ENCODE data around the gene TAS2R41.

The TAS2R41 gene

GRCh38 chr7:143477501-143478150 is at the start of gene TAS2R41:
Gene TAS2R41, plus strand, starts transcription at chr7:143477873. Its CDS starts 0 bp downstream, at chr7:143477873.
- DNase-seq: no peak

GRCh38 chr7:143429770-143430698 is 47.6 kb upstream of the TAS2R41 start:
- DNase-seq: no peak

- DNase-seq: no peak
These were observed 46.6 kb upstream of the TAS2R41 start for GRCh38 chr7:143431109-143431508.

DNA sequence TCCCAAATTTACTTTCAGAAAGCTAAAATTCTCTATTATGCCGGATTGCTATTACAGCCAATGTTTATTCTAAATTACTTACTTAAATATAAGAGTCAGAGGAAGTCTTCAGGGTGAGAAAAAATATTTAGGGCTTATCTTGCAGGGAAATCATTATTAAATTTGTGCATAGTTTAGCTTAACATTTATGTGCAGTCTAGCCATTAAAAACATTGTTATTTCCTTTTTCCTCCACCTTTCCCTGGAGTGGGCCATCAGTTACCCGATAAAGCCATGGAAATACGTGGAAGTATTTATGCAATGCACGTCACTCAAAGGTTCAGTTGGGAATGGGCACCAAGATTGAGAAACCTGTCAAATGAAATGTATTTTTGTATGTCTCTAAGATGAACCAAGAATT is 43.9 kb upstream of the TAS2R41 start:
- DNase-seq: no peak

DNA sequence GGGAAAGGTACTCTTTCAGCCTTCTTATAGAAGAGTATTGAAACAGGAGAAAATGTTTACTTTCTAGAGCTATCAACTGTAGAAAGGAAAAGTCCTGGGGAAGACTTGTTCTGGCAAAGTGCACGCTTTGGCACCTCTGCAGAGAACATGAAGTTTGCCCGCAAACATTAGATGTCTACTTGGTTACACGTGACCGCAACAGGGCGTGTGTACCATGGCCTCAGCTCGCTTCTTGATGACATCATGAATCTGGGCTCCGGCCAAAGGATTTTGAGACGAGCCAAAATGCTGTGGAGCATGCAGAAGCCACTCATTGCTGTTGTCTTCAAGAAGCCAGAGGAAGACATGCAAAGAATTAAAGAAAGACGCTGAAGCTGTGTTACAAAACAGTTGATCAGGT is 43.0 kb upstream of the TAS2R41 start:
- DNase-seq: no peak

DNA sequence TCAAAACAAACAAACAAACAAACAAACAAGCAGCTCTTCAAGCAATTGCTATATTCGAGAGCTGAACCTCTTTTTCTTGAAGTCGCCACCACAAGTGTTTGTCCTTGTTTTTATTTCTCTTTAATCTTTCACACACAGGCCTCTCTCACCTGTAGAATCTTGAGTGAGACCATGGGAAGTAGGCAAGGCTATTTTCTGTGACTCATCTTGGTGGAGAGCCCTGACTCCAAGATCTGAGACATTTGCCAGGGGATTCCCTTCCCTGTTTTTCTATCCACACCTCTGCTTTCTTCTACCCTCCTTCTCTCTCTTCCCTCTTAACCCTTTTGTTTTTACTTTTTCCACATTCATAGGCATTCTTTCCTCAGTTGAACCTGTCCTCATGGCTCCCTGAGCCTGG is 42.4 kb upstream of the TAS2R41 start:
- no peak for DNase-seq

GRCh38 chr7:143436325-143436946 is 41.2 kb upstream of the TAS2R41 start:
- DNase-seq: no peak

DNA sequence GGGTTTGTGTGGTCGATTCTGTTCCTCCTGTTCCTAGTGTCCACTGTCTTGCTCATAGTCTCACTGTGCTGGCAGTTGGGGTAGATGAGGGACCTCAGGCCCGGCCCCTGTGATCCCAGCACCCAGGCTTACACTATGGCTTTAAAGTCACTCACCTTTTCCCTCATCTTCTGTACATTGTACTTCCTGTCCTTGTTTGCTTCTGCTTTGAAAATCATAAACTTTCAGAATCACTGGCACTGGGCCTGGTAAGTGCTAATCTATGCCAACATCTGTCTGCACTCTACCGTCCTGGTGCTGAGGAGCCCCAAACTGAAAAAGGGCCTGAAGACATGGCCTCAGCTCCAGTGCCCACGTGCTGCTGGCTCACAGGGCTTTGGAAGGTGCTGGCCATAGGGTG is 40.1 kb upstream of the TAS2R41 start:
- no peak for DNase-seq

GRCh38 chr7:143439866-143440265 is 37.8 kb upstream of the TAS2R41 start:
- no peak for DNase-seq

GRCh38 chr7:143443153-143443552 is 34.5 kb upstream of the TAS2R41 start, which contains the start of gene TAS2R60:
Gene TAS2R60, plus strand, starts transcription at chr7:143443453. Its CDS starts 0 bp downstream, at chr7:143443453.
- DNase-seq: no peak

DNA sequence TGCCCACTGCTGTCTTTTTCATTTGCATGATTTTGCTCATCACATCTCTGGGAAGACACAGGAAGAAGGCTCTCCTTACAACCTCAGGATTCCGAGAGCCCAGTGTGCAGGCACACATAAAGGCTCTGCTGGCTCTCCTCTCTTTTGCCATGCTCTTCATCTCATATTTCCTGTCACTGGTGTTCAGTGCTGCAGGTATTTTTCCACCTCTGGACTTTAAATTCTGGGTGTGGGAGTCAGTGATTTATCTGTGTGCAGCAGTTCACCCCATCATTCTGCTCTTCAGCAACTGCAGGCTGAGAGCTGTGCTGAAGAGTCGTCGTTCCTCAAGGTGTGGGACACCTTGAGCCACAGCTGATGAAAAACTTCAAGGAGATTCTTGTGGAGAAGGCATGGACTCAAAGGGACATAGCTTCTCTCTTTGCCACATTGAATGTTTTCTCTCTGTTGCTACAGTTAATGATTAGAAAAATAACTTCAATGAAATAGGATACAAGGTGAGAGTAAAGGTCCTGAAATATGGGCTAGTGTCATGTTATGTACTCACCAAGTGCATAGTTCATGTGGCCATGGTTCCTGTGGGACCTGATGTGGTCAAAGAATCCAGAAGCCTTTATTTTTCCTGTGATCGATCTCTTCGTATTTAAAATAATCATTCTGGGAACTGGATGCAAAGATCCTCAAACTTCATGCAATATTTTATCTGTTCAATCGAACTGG is 33.5 kb upstream of the TAS2R41 start:
- DNase-seq: no peak

GRCh38 chr7:143444785-143445184 is 32.9 kb upstream of the TAS2R41 start:
- DNase-seq: no peak

- DNase-seq: no peak
These were observed 30.2 kb upstream of the TAS2R41 start for GRCh38 chr7:143447466-143447865.

- no peak for DNase-seq
These were observed 29.2 kb upstream of the TAS2R41 start for GRCh38 chr7:143448429-143448828.

- DNase-seq: no peak
These were observed 27.9 kb upstream of the TAS2R41 start for GRCh38 chr7:143449793-143450192.

DNA sequence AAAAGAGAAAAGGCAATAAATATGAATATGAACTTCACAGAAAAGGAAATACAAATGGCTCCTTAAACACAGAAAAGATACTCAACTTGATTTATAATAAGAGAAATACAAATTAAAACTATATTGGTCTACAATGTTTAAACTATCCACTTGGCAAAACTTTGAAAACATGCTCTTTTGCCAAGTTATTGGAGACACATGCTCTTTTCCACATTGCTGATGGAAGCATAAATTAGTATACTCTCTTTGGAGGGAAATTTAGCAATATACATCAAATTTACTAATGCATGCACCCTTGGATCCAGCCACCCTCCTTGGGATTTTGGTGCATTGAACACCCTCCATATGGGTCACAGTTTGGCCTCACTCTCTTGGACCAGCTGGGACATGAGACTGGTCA is 26.6 kb upstream of the TAS2R41 start:
- no peak for DNase-seq

DNA sequence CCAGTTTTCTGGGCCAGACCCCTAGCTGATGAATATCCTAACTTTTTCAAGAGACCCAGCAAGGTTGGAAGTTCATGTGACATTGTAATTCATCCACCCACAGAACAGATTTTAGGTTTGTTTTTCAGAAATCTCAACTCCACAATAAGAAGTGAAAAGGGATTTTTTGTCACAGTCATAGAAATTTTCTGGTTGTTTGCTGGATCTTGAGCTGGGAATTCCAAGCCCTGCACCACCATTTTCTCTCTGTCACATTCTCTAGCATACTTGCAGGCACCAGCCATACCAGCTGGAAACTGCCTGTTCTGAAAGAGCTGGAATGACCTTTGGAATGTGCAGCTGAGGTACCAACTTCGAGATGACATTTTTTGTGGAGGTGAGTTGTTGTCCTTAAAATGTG is 25.9 kb upstream of the TAS2R41 start:
- DNase-seq: no peak

DNA sequence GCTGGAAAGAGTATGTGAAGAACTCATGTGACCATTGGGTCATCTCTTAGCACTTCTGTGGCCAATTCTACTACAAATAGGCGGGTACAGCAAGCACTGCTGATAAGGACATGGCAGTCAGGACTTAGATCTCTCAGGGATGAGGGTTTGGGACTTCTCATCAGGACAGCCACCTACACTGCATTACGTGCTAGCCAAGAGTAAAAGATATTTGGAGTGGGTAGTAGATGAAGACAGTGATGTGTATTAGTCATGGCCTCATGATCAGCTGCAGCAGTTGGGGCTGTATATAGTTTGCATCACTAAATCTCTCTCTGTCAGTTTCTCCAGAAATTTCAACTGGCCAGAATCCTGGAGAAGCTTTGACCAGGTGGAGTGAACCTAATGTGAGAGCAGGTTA is 25.2 kb upstream of the TAS2R41 start:
- DNase-seq: no peak

GRCh38 chr7:143454091-143454680 is 23.5 kb upstream of the TAS2R41 start:
- no peak for DNase-seq

- DNase-seq: no peak
These were observed 22.2 kb upstream of the TAS2R41 start for GRCh38 chr7:143455491-143455890.

DNA sequence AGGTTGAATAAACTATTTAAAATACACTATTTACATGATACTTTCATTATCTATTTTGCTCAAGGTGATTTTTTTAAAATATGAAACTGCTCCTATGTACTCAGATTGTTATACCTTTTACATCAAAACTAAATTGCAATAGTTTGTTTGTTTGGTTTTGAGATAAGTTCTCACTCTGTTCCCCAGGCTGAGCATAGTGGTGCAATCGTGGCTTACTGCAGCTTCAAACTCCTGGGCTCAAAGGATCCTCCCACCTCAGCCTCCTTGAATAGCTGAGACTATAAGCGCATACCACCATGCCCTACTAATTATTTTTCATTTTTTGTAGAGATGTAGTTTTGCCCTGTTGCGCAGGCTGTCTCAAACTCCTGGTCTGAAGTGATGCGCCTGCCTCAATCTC is 21.7 kb upstream of the TAS2R41 start:
- DNase-seq: no peak

- DNase-seq: no peak
These were observed 20.5 kb upstream of the TAS2R41 start for GRCh38 chr7:143456992-143457793.
